ENCODE data around the gene KRTAP12-4.
"Not testable (repeated sequence)": the region's sequence is repeated elsewhere in the genome, so short reads cannot be mapped to it uniquely, and the experiment has no call there.

The KRTAP12-4 gene

DNA sequence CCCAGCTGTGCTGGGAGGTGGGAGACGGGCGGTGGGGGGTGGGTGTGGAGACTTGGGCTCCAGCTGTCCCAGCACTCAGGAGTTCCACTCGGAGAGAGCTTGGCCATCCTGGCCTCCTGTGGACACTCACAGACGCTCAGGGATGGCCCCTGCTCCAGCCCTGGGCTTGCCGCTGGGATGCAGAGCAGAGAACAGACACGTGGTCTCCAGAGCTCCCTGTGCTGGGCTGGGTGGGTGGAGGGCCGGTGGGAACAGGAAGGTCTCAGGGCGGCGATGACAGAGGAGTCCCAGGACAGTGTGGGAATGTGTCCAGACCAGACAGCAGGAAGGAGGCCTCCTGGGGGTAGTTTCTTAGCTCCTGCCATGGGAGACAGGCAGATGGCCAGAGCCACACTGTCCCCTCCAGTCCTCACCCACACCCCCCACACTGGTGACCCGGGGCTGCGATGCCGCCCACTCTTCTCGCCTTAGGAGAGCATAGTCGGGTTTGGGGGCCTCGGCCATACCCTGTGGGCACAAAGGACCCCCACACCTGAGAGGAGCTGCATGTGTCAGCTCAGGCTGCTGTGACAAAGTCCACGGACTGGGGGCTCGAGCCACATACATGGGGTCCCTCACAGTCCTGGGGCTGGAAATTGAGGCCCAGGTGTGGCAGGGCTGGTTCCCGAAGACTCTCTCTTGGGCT lies 25.6 kb downstream of the KRTAP12-4 start:
- no peak for DNase-seq

- DNase-seq, result not testable (repeated sequence)
Measured at GRCh38 chr21:44627831-44628233, 26.6 kb downstream of the KRTAP12-4 start.

- not testable (repeated sequence) for DNase-seq
Measured at GRCh38 chr21:44627181-44627822, 27.2 kb downstream of the KRTAP12-4 start.

GRCh38 chr21:44626673-44627143 lies 27.8 kb downstream of the KRTAP12-4 start, which contains the start of gene KRTAP10-9:
KRTAP10-9 (plus strand) TSS chr21:44627093; CDS start chr21:44627172, 79 bp downstream.
- DNase-seq, result no peak

GRCh38 chr21:44626262-44626661 lies 28.2 kb downstream of the KRTAP12-4 start:
- no peak for DNase-seq

- DNase-seq, result no peak
Measured at GRCh38 chr21:44625756-44626155, 28.7 kb downstream of the KRTAP12-4 start.

DNA sequence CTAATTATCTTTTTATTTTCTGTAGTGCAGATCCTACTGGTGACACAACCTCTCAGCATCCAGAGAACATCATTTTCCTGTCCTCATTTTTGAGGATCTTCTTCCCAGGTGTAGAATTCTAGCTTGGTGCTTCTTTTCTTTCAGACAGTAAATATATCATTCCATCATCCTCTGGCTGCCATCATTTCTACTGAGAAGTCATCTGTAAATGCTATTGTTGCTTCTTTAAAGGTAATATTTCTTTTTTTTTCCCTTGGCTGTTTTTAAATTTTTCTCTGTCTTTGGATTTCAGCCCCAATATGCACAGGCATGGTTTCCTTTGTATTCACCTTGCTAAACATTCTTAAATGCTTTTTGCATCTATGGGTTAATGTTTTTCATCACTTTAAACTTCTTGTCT lies 30.9 kb downstream of the KRTAP12-4 start:
- DNase-seq, result no peak

DNA sequence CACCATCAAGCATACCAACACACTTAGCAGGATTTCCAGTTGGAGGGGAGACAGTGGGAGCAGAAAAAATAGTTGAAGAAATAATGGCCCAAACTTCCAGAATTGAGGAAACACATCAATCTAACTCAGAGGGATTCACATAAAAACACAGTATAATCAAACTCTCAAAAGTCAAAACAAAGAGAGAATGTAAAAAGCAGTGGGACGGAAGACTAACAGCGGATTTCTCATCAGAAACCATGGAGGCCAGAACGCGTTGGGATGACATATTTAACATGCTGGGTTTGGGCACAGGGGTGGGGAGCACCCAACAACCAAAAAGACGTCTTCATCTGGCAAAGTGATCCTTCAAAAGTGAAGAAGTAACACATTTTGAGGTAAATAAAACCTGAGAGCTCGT lies 34.6 kb downstream of the KRTAP12-4 start:
- DNase-seq, result no peak

- no peak for DNase-seq
Measured at GRCh38 chr21:44618909-44619308, 35.5 kb downstream of the KRTAP12-4 start.

DNA sequence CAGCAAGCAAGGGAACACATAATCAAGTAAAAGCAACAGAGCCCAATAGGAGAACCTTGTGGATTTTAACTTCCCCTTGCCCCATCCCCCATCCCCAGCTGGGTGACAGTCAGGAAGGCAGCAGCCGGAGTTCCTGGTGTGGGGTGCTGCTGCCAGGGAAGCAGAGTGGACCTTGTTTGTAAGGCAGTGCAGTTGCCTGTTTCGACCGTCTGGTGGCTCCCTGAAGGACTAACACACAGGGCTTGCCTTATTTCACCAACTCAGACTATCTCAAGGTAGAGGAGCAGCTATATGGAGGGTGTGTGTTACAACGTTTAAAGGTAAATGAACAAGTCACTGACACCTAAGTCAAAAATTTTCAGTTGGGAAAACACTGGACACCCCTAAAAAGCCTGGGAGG lies 36.0 kb downstream of the KRTAP12-4 start:
- peak; percentile 20 for DNase-seq

DNA sequence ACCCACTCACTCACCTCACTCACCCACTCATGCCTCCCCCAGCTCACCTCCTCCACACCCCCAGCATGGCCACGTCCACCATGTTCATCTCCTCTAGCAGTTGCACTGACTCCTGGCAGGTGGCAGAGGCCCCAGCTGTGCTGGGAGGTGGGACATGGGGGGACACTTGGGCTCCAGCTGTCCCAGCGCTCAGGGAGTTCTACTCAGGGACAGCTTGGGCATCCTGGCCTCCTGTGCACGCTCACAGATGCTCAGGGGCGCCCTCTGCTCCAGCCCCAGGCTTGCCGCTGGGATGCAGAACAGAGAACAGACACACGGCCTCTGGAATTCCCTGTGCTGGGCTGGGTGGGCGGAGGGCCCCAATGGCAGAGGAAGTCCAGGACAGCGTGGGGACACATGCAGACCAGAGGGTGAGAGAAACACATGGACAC lies 37.4 kb downstream of the KRTAP12-4 start:
- no peak for DNase-seq

- DNase-seq, result no peak
Measured at GRCh38 chr21:44616591-44616926, 37.9 kb downstream of the KRTAP12-4 start.

- DNase-seq, result no peak
Measured at GRCh38 chr21:44615911-44616590, 38.4 kb downstream of the KRTAP12-4 start.

DNA sequence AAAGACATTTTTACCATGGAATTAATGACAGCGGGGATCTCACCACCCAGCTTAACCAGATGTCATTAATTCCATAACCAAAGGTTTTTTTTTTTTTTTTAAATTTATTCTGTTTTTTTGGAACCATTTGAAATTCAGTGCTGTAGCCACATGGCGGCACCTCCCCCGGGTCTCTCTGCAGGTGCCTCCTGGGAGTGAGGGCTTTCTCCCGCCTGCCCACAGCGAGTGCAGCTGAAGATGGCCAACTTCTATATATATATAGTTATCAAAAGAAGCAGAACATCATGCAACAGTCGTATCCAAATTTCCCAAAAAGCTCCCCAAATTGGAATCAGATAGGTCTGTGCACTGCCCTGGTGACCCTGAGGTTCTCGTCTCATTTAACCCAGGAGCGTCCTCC lies 39.0 kb downstream of the KRTAP12-4 start:
- no peak for DNase-seq

DNA sequence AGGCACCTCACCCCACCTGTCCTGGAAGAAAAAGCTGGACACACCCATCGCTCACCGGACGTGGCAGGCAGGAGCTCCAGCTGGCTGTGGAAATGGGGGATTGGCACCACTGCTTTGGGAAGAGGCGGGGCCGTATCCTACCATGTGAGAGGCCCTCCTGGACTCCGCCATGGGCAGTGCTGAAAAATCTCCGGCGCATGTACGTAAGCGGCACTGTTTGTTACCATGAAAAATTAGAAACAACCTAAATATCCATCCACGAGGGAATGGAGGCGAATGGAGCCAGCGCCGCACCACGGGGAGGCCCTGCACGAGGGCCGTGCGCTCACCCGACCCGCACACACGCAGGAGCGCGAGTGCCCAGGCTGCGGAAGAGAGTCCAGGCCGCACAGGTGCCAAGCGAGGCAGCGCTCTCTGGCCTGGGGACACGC lies 39.5 kb downstream of the KRTAP12-4 start:
- no peak for DNase-seq

GRCh38 chr21:44614161-44614631 lies 40.3 kb downstream of the KRTAP12-4 start:
- DNase-seq, result no peak

GRCh38 chr21:44613386-44614155 lies 40.9 kb downstream of the KRTAP12-4 start:
- no peak for DNase-seq

- DNase-seq, result no peak
Measured at GRCh38 chr21:44612669-44613229, 41.7 kb downstream of the KRTAP12-4 start.

DNA sequence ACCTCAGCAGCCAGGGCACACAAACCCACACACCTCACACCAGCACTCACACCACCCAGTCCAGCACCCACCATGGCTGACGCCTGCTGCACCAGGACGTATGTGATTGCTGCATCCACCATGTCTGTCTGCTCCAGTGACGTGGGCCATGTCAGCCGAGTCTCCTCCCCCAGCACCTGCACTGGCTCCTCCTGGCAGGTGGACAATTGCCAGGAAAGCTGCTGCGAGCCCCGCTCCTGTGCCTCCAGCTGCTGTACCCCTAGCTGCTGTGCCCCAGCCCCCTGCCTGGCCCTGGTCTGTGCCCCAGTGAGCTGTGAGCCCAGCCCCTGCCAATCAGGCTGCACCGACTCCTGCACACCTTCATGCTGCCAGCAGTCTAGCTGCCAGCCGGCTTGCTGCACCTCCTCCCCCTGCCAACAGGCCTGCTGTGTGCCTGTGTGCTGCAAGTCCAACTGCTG lies 42.4 kb downstream of the KRTAP12-4 start, which contains the start of gene KRTAP10-8:
Gene KRTAP10-8 (plus strand): TSS at position 51 of the 458 bp plus-strand sequence. CDS start 22 bp downstream, at position 73.
- DNase-seq, result no peak

GRCh38 chr21:44611551-44611950 lies 42.9 kb downstream of the KRTAP12-4 start:
- no peak for DNase-seq

- not testable (repeated sequence) for DNase-seq
Measured at GRCh38 chr21:44610157-44610843, 44.2 kb downstream of the KRTAP12-4 start.

GRCh38 chr21:44609193-44609592 lies 45.3 kb downstream of the KRTAP12-4 start:
- no peak for DNase-seq
